H9 (cell line): ENCODE measurements around the gene MSH3. TPM values are rescaled to one million over a fixed set of nuclear protein-coding genes. Genes with fewer than 3 reads are reported as not detected.

Experiments
- DNase-seq: peaks from one replicate; pipeline ENCODE4 v3.0.0-alpha.2; 2017
- H2AFZ ChIP-seq: one replicate; pipeline ENCODE4 v1.6.1; 2013; ENCODE audit warnings: mild to moderate bottlenecking, low read length, control low read depth, moderate library complexity
- H2AK5ac ChIP-seq: 2 replicates; pipeline ENCODE4 v1.6.1; 2013; ENCODE audit warnings: low read length, control low read depth, mixed read lengths; ENCODE audit not compliant: insufficient read length
- H2BK120ac ChIP-seq: one replicate; pipeline ENCODE4 v1.6.1; 2013; ENCODE audit warnings: low read depth, mild to moderate bottlenecking, low read length, control low read depth, inconsistent platforms; ENCODE audit not compliant: poor library complexity, severe bottlenecking
- H2BK12ac ChIP-seq: 2 replicates; pipeline ENCODE4 v1.6.1; 2013; ENCODE audit warnings: low read length, control low read depth, mixed read lengths, low read depth; ENCODE audit not compliant: insufficient read length
- H2BK15ac ChIP-seq: 2 replicates; pipeline ENCODE4 v1.6.1; 2013; ENCODE audit warnings: low read depth, low read length, control low read depth
- H2BK20ac ChIP-seq: one replicate; pipeline ENCODE4 v1.6.1; 2013; ENCODE audit warnings: low read depth, mild to moderate bottlenecking, low read length, control low read depth, inconsistent platforms; ENCODE audit not compliant: poor library complexity, severe bottlenecking
- H2BK5ac ChIP-seq: 2 replicates; pipeline ENCODE4 v1.6.1; 2013; ENCODE audit warnings: low read length, control low read depth, mixed read lengths; ENCODE audit not compliant: insufficient read length
- H3K14ac ChIP-seq: 2 replicates; pipeline ENCODE4 v1.6.1; 2013; ENCODE audit warnings: low read length, control low read depth; ENCODE audit not compliant: insufficient read depth
- H3K18ac ChIP-seq: 2 replicates; pipeline ENCODE4 v1.6.1; 2013; ENCODE audit warnings: low read depth, mild to moderate bottlenecking, mixed read lengths, low read length, control low read depth; ENCODE audit not compliant: insufficient read length
- H3K23ac ChIP-seq: 2 replicates; pipeline ENCODE4 v1.6.1; 2013; ENCODE audit warnings: low read length, control low read depth, mixed read lengths, low read depth; ENCODE audit not compliant: insufficient read length
- H3K23me2 ChIP-seq: 2 replicates; pipeline ENCODE4 v1.6.1; 2013; ENCODE audit warnings: low read depth, mild to moderate bottlenecking, mixed read lengths, low read length, control low read depth; ENCODE audit not compliant: insufficient read length, poor library complexity, severe bottlenecking
- H3K27ac ChIP-seq: 2 replicates; pipeline ENCODE4 v1.5.1; 2013; ENCODE audit warnings: low read length, control low read depth, mixed read lengths, low read depth; ENCODE audit not compliant: insufficient read length
- H3K27me3 ChIP-seq: 2 replicates; pipeline ENCODE4 v1.6.1; 2013; ENCODE audit warnings: low read length, control low read depth, inconsistent platforms; ENCODE audit not compliant: insufficient read depth
- H3K4ac ChIP-seq: 2 replicates; pipeline ENCODE4 v1.6.1; 2013; ENCODE audit warnings: low read depth, mild to moderate bottlenecking, control low read depth, inconsistent platforms, low read length, moderate library complexity
- H3K4me1 ChIP-seq: 2 replicates; pipeline ENCODE4 v1.6.1; 2013; ENCODE audit warnings: low read length, control low read depth, inconsistent platforms; ENCODE audit not compliant: insufficient read depth
- H3K4me2 ChIP-seq: 2 replicates; pipeline ENCODE4 v1.6.1; 2013; ENCODE audit warnings: low read length, control low read depth, mixed read lengths; ENCODE audit not compliant: insufficient read length, insufficient read depth
- H3K56ac ChIP-seq: 2 replicates; pipeline ENCODE4 v1.6.1; 2013; ENCODE audit warnings: low read depth, mild to moderate bottlenecking, mixed read lengths, low read length, control low read depth; ENCODE audit not compliant: insufficient read length
- H3K79me1 ChIP-seq: 2 replicates; pipeline ENCODE4 v1.6.1; 2013; ENCODE audit warnings: low read depth, mild to moderate bottlenecking, moderate library complexity, low read length, control low read depth, inconsistent platforms; ENCODE audit not compliant: insufficient read depth, poor library complexity, severe bottlenecking
- H3K79me2 ChIP-seq: 2 replicates; pipeline ENCODE4 v1.6.1; 2013; ENCODE audit warnings: low read length, control low read depth, inconsistent platforms; ENCODE audit not compliant: insufficient read depth
- H3K9ac ChIP-seq: 2 replicates; pipeline ENCODE4 v1.6.1; 2013; ENCODE audit warnings: low read length, control low read depth, mixed read lengths; ENCODE audit not compliant: insufficient read length; ENCODE audit errors: extremely low read depth
- H3K9me3 ChIP-seq: one replicate; pipeline ENCODE4 v1.6.1; 2013; ENCODE audit warnings: low read depth, low read length, inconsistent platforms; ENCODE audit not compliant: control insufficient read depth
- H3T11ph ChIP-seq: one replicate; pipeline ENCODE4 v1.6.1; 2013; ENCODE audit warnings: mild to moderate bottlenecking, low read length, control low read depth, inconsistent platforms
- H4K20me1 ChIP-seq: one replicate; pipeline ENCODE4 v1.6.1; 2013; ENCODE audit not compliant: control insufficient read depth, insufficient read length, insufficient read depth
- H4K5ac ChIP-seq: 2 replicates; pipeline ENCODE4 v1.6.1; 2013; ENCODE audit warnings: low read depth, mild to moderate bottlenecking, mixed read lengths, low read length, control low read depth; ENCODE audit not compliant: insufficient read length
- H4K8ac ChIP-seq: replicated peaks from 2 replicates; pipeline ENCODE4 v1.6.1; 2013; ENCODE audit warnings: low read length, control low read depth, mixed read lengths, low read depth; ENCODE audit not compliant: insufficient read length
- H4K91ac ChIP-seq: 2 replicates; pipeline ENCODE4 v1.6.1; 2013; ENCODE audit warnings: low read depth, mild to moderate bottlenecking, moderate library complexity, mixed read lengths, low read length, control low read depth; ENCODE audit not compliant: insufficient read length
- H3K27ac Mint-ChIP-seq, 3 experiments: 2 replicates in 2 of 3; 3 replicates in 1 of 3; pipeline ENCODE4 v1.8.0; 2020 to 2021; ENCODE audit warnings: mixed read lengths in 3 of 3, mild to moderate bottlenecking in 1 of 3, moderate library complexity in 1 of 3
- H3K27me3 Mint-ChIP-seq: 2 replicates; pipeline ENCODE4 v1.8.0; 2021; ENCODE audit warnings: low read depth, mild to moderate bottlenecking, moderate library complexity, mixed read lengths
- H3K36me3 Mint-ChIP-seq, 3 experiments: 2 replicates in 2 of 3; 3 replicates in 1 of 3; pipeline ENCODE4 v1.8.0; 2020 to 2021; ENCODE audit warnings: low read depth in 3 of 3, mixed read lengths in 3 of 3; ENCODE audit not compliant: insufficient read depth in 1 of 3
- H3K4me1 Mint-ChIP-seq, 2 experiments: 2 replicates each; pipeline ENCODE4 v1.8.0; 2020; ENCODE audit warnings: mixed read lengths in 2 of 2
- H3K4me3 Mint-ChIP-seq, 2 experiments: 2 replicates in 1 of 2; 3 replicates in 1 of 2; pipeline ENCODE4 v1.8.0; 2020 to 2021; ENCODE audit warnings: mild to moderate bottlenecking in 2 of 2, mixed read lengths in 2 of 2, moderate library complexity in 1 of 2
- H3K9me3 Mint-ChIP-seq, 2 experiments: 2 replicates in 1 of 2; 3 replicates in 1 of 2; pipeline ENCODE4 v1.8.0; 2020; ENCODE audit warnings: mild to moderate bottlenecking in 2 of 2, mixed read lengths in 2 of 2, moderate library complexity in 1 of 2
- CTCF ChIP-seq: fragments of 200-600 bp; sonication (generic); conservative IDR thresholded peaks from 3 replicates; pipeline ENCODE4 v1.8.0; 2021; ENCODE audit warnings: antibody characterized with exemption, mild to moderate bottlenecking
- total RNA-seq: library from RNA; stranded (reverse); gene quantifications from 2 replicates; pipeline ENCODE4 v1.2.1, GENCODE V29; 2021

Gene MSH3
- total RNA-seq, 1 experiment from 2014 or later, result 17.3 TPM

- H3K79me2 ChIP-seq, result no peaks in the 10 kb centered on the region
- H2AFZ ChIP-seq, result no peak overlapping the region
- H3K23ac ChIP-seq, result no peak overlapping the region
- H3K9ac ChIP-seq, result no peak overlapping the region
- H3K18ac ChIP-seq, result no peak overlapping the region
- no peaks in the 10 kb centered on the region for H3K79me1 ChIP-seq
- no peak overlapping the region for H2BK120ac ChIP-seq
- no peaks in the 10 kb centered on the region for H4K20me1 ChIP-seq
- Mint-ChIP-seq H3K9me3 (no peaks in the 10 kb centered on the region), H3K4me3 (no peak overlapping the region), H3K27me3 (no peaks in the 10 kb centered on the region), H3K4me1 (no peaks in the 10 kb centered on the region), H3K36me3 (peaks cover 28 to 48% (median 47%) of the 10 kb centered on the region in 3 experiments; a peak in 6 of 7 replicates), H3K27ac (0 out of 7 replicates have a peak overlapping the region, but pooled peaks of 1 of the 3 experiments have one; percentile 86)
- no peak overlapping the region for H2BK5ac ChIP-seq
- no peak overlapping the region for H2BK12ac ChIP-seq
- H3K56ac ChIP-seq, result no peak overlapping the region
- no peaks in the 10 kb centered on the region for H3K23me2 ChIP-seq
- H3K4ac ChIP-seq, result no peak overlapping the region
- DNase-seq, result no peak
- H4K5ac ChIP-seq, result no peak overlapping the region
- H2BK15ac ChIP-seq, result no peak overlapping the region
- H2BK20ac ChIP-seq, result no peak overlapping the region
- no peak overlapping the region for H3K4me2 ChIP-seq
- no peak overlapping the region for H3K27ac ChIP-seq
- H3K14ac ChIP-seq, result no peak overlapping the region
- no peaks in the 10 kb centered on the region for H3K9me3 ChIP-seq
- H4K91ac ChIP-seq, result no peak overlapping the region
- no peaks in the 10 kb centered on the region for H3K4me1 ChIP-seq
- no peak overlapping the region for H2AK5ac ChIP-seq
- H3T11ph ChIP-seq, result no peak overlapping the region
- no peak overlapping the region for H4K8ac ChIP-seq
- H3K27me3 ChIP-seq, result no peaks in the 10 kb centered on the region
- TF ChIP-seq CTCF, result no peak
Observed at GRCh38 chr5:80629281-80629680, 25.2 kb upstream of the MSH3 start.
